Skeletal muscle satellite cell (primary cell): ENCODE measurements around the gene ATCAY.

ENCODE experiments used
- H3K27me3 ChIP-seq: 2 replicates; pipeline ENCODE4 v1.7.0; 2013; ENCODE audit warnings: low read length; ENCODE audit not compliant: control insufficient read depth, insufficient read depth
- H3K36me3 ChIP-seq: 2 replicates; pipeline ENCODE4 v1.7.0; 2013; ENCODE audit warnings: mild to moderate bottlenecking, control low read depth, low read length; ENCODE audit not compliant: insufficient read depth
- H3K4me1 ChIP-seq: 2 replicates; pipeline ENCODE4 v1.7.0; 2013; ENCODE audit warnings: low read length; ENCODE audit not compliant: control insufficient read depth, insufficient read depth
- H3K4me2 ChIP-seq: 2 replicates; pipeline ENCODE4 v1.7.0; 2013; ENCODE audit warnings: mild to moderate bottlenecking, low read length
- H3K4me3 ChIP-seq: 2 replicates; pipeline ENCODE4 v1.7.0; 2013; ENCODE audit warnings: low read length
- H3K9ac ChIP-seq: 2 replicates; pipeline ENCODE4 v1.7.0; 2013; ENCODE audit warnings: mild to moderate bottlenecking, low read depth, low read length, moderate library complexity
- H3K9me3 ChIP-seq: replicated peaks from 2 replicates; pipeline ENCODE4 v1.7.0; 2013; ENCODE audit warnings: mild to moderate bottlenecking, control low read depth, low read length

The ATCAY gene

DNA sequence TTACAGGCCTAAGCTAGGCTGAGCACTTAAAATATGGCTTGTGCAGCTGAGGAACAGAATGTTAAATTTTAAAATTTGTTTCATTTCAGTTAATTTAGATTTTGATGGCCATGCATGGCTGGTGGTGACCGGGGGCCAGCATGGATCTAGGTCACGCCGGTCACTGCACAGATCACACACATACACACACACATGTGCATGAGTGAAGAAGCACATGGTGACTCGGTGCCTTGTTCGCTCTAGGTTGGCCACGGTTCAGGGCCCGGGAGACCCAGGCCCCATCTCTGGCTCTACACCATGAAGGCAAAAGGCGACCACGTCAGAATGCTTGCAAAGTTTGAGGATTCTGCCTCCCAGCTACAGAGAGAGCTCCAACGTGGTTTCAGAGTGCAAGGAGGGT, 39.7 kb upstream of the ATCAY start:
- H3K4me3 ChIP-seq = no peak overlapping the region
- H3K36me3 ChIP-seq = no peaks in the 10 kb centered on the region
- peaks cover 5% of the 10 kb centered on the region for H3K9me3 ChIP-seq

GRCh38 chr19:3842948-3843347, 37.5 kb upstream of the ATCAY start:
- no peaks in the 10 kb centered on the region for H3K36me3 ChIP-seq
- no peak overlapping the region for H3K4me2 ChIP-seq
- H3K4me1 ChIP-seq = no peaks in the 10 kb centered on the region
- no peak overlapping the region for H3K9ac ChIP-seq
- H3K4me3 ChIP-seq = no peak overlapping the region
- H3K27me3 ChIP-seq = peaks cover 56% of the 10 kb centered on the region
- peaks cover 2% of the 10 kb centered on the region for H3K9me3 ChIP-seq

More for the DNA sequence above, 39.7 kb upstream of the ATCAY start:
- Histone ChIP-seq H3K9ac (no peak overlapping the region), H3K27me3 (peaks cover 52% of the 10 kb centered on the region), H3K4me2 (no peak overlapping the region), H3K4me1 (no peaks in the 10 kb centered on the region)

DNA sequence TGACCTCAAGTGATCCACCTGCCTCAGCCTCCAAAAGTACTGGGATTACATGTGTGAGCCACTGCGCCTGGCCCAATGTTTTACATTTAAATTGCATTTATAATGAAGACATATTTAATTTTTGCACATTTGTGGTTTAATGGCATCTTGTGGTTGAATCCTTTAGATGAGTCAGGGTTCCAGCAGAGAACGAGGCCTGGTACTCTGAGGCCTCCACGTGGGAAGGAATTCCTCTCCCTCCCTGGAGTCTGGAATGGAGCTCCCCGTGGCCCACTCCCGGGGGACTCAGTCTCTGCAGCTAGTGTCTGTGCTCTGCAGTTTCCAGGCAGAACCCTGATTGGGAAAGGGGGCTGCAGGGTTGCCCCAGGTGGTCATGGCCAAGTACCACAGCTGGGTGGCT, 35.9 kb upstream of the ATCAY start:
- Histone ChIP-seq H3K9ac (no peak overlapping the region), H3K27me3 (peaks cover 48% of the 10 kb centered on the region), H3K4me3 (no peak overlapping the region), H3K4me2 (no peak overlapping the region), H3K36me3 (no peaks in the 10 kb centered on the region), H3K4me1 (no peaks in the 10 kb centered on the region), H3K9me3 (no peaks in the 10 kb centered on the region)

GRCh38 chr19:3849092-3849491, 31.4 kb upstream of the ATCAY start:
- no peak overlapping the region for H3K4me2 ChIP-seq
- H3K9me3 ChIP-seq = peaks cover 7% of the 10 kb centered on the region
- peaks cover 35% of the 10 kb centered on the region for H3K27me3 ChIP-seq
- H3K4me3 ChIP-seq = no peak overlapping the region
- H3K36me3 ChIP-seq = no peaks in the 10 kb centered on the region
- H3K4me1 ChIP-seq = no peaks in the 10 kb centered on the region
- no peak overlapping the region for H3K9ac ChIP-seq

DNA sequence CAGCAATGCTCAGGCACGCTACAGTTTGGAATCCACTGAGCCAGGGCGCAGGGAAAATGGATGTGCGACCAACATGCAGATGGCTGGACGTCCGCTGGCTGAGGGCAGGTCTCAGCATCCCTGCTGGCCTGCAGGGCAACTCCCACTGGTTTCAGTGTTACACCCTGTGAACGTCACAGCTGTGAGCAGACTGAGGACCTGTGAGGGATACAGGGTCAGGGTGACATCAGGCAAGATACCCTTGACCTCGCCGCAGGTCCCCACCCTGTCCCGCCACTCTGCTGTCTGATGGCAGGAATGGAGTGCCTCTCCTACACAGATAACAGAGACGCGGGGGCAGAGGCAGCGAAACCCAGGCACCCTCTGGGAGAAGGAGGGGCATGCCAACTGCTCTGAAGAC, 30.7 kb upstream of the ATCAY start:
- Histone ChIP-seq H3K9me3 (peaks cover 7% of the 10 kb centered on the region), H3K36me3 (no peaks in the 10 kb centered on the region), H3K4me1 (no peaks in the 10 kb centered on the region), H3K4me2 (no peak overlapping the region), H3K9ac (no peak overlapping the region), H3K4me3 (no peak overlapping the region), H3K27me3 (peaks cover 37% of the 10 kb centered on the region)

DNA sequence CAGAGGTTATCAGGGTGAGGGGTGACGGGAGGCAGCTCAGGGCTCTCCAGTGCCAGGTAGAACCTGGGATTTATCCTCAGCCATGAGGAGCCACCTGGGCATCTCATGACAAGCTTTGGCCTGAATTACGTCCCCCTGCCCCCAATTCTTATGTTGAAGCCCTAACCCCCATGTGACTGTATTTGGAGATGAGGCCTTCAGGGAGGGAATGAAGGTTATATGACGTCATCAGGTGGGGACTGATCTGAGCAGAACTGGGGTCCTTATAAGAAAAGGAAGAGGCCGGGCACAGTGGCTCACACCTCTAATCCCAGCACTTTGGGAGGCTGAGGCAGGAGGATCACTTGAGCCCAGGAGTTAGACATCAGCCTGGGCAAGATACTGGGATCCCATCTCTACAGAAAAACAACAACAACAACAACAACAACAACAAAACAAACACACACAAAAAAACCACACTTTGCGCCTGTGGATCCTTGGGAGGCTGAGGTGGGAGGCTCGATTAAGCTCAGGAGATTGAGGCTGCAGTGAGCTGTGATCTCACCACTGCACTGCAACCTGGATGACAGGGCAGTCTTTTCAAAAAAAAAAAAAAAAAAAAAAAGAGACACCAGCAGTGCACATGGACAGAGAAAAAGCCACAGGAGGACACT, 30.0 kb upstream of the ATCAY start:
- Histone ChIP-seq H3K4me2 (no peak overlapping the region), H3K9me3 (peaks cover 7% of the 10 kb centered on the region), H3K4me3 (no peak overlapping the region), H3K4me1 (no peaks in the 10 kb centered on the region), H3K36me3 (no peaks in the 10 kb centered on the region), H3K9ac (no peak overlapping the region), H3K27me3 (peaks cover 39% of the 10 kb centered on the region)

DNA sequence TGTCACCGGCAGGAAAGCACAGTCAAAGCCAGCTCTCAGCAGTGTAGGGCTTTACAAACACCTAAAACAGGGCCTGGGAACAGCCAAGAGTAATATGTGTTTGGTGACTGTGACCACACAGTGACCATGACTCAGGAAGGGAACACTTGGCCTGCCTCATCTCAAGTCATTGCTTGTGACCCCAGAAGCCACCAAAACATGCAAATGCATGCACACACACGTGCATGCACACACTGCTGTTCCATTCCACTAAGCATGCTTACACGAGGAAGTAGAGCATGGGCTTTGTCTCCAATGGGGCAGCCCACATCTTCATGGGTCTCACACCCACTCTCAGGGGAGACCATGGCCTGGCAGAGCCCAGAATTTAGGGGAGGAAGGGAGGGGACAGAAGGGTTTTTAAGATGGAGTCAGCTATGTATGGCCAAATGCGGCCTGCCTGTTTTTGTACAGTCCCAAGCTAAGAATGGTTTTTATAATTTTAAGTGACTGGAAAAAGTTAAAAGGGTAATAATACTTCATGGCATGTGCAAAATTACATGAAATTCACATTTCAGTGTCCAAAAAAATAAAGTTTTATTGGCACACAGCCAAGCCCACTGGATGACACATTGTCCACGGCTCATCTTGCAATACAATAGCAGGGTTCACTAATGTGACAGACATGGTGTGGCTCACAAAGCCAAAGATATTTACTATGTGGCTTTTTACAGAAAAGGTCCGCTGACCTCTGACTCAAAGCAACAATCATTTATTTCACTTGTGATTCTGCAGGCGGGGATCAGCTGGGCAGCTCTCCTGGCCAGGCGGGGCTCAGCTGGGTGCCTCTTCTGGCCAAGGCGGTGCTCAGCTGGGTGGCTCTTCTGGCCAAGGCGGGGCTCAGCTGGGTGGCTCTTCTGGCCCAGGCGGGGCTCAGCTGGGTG, 29.0 kb upstream of the ATCAY start:
- no peak overlapping the region for H3K9ac ChIP-seq
- no peak overlapping the region for H3K4me3 ChIP-seq
- H3K9me3 ChIP-seq = peaks cover 7% of the 10 kb centered on the region
- H3K36me3 ChIP-seq = no peaks in the 10 kb centered on the region
- no peak overlapping the region for H3K4me2 ChIP-seq
- H3K4me1 ChIP-seq = no peaks in the 10 kb centered on the region
- H3K27me3 ChIP-seq = peaks cover 44% of the 10 kb centered on the region

- H3K9me3 ChIP-seq = peaks cover 7% of the 10 kb centered on the region
- H3K4me1 ChIP-seq = no peaks in the 10 kb centered on the region
- no peaks in the 10 kb centered on the region for H3K36me3 ChIP-seq
- no peak overlapping the region for H3K4me2 ChIP-seq
- no peak overlapping the region for H3K9ac ChIP-seq
- H3K27me3 ChIP-seq = peaks cover 39% of the 10 kb centered on the region
- H3K4me3 ChIP-seq = no peak overlapping the region
Measured at GRCh38 chr19:3852177-3852511, 28.3 kb upstream of the ATCAY start.

GRCh38 chr19:3852614-3853254, 27.8 kb upstream of the ATCAY start:
- H3K4me1 ChIP-seq = no peaks in the 10 kb centered on the region
- no peak overlapping the region for H3K4me2 ChIP-seq
- no peaks in the 10 kb centered on the region for H3K36me3 ChIP-seq
- no peak overlapping the region for H3K4me3 ChIP-seq
- peaks cover 40% of the 10 kb centered on the region for H3K27me3 ChIP-seq
- peaks cover 7% of the 10 kb centered on the region for H3K9me3 ChIP-seq
- H3K9ac ChIP-seq = no peak overlapping the region

GRCh38 chr19:3855320-3855719, 25.2 kb upstream of the ATCAY start:
- Histone ChIP-seq H3K9ac (no peak overlapping the region), H3K4me2 (no peak overlapping the region), H3K27me3 (peaks cover 49% of the 10 kb centered on the region), H3K4me3 (no peak overlapping the region), H3K4me1 (no peaks in the 10 kb centered on the region), H3K36me3 (no peaks in the 10 kb centered on the region), H3K9me3 (peaks cover 7% of the 10 kb centered on the region)

GRCh38 chr19:3857449-3858003, 23.0 kb upstream of the ATCAY start:
- Histone ChIP-seq H3K36me3 (no peaks in the 10 kb centered on the region), H3K9ac (no peak overlapping the region), H3K4me2 (no peak overlapping the region), H3K27me3 (peaks cover 54% of the 10 kb centered on the region), H3K4me3 (no peak overlapping the region), H3K4me1 (no peaks in the 10 kb centered on the region), H3K9me3 (no peaks in the 10 kb centered on the region)
